ENCODE measurements around the gene SPINT4.
A peak's percentile ranks its signal among the peaks of the same experiment; 100 is the strongest.

DNA sequence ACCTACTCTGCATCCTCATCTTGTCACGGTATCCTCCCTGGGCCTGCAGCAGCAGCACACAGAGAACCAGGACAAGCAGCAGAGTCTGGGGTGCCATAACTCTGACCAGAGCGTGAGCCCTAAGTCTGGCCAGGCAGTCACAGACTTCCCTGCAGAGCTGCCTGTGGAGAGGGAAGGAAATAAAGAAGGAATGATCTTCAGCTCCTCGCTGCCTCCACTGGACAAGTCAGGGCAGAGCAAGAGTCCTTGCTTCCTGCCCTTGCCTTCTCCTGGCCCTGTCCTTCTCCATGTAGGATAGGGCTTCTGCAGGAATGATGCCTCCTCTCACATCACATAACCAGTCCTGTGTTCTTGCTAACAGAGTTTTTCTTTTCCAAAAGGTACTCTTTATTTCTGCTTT lies 36.3 kb upstream of the SPINT4 start:
- TF ChIP-seq, protein P1, sequence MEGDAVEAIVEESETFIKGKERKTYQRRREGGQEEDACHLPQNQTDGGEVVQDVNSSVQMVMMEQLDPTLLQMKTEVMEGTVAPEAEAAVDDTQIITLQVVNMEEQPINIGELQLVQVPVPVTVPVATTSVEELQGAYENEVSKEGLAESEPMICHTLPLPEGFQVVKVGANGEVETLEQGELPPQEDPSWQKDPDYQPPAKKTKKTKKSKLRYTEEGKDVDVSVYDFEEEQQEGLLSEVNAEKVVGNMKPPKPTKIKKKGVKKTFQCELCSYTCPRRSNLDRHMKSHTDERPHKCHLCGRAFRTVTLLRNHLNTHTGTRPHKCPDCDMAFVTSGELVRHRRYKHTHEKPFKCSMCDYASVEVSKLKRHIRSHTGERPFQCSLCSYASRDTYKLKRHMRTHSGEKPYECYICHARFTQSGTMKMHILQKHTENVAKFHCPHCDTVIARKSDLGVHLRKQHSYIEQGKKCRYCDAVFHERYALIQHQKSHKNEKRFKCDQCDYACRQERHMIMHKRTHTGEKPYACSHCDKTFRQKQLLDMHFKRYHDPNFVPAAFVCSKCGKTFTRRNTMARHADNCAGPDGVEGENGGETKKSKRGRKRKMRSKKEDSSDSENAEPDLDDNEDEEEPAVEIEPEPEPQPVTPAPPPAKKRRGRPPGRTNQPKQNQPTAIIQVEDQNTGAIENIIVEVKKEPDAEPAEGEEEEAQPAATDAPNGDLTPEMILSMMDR (optimal IDR thresholded peaks at IDR 0.05 in 1 of 3, IDR thresholded peaks at IDR 0.05 in 1 of 3, conservative IDR thresholded peaks at IDR 0.05 in 1 of 3; ENCODE audit: extremely low read depth in 1 of 3, insufficient read depth in 2 of 3, low read length in 3 of 3) = peak; percentile 30 to 67 (median 47)
- TF ChIP-seq EZH2 (IDR thresholded peaks at IDR 0.05; ENCODE audit: low read length) = no peak

All from keratinocyte (primary cell).